Peyer's patch (tissue), 4 donors: ENCODE measurements around the gene PPP1R3C. TPM values are rescaled to one million over a fixed set of nuclear protein-coding genes. Genes with fewer than 3 reads are reported as not detected.
A peak's percentile ranks its signal among the peaks of the same experiment; 100 is the strongest.

Source experiments
- DNase-seq, 3 donors: peaks; one replicate each; pipeline ENCODE4 v3.0.0-alpha.2; 2017 to 2019
- H3K27ac ChIP-seq, 4 donors: fragments of 200-600 bp; sonication (generic); one replicate each; pipeline ENCODE4 v1.5.1; 2016 to 2019
- H3K27me3 ChIP-seq, 2 donors: fragments of 200-600 bp; sonication (generic); one replicate each; pipeline ENCODE4 v1.5.1; 2019
- H3K36me3 ChIP-seq, 3 donors: fragments of 200-600 bp; sonication (generic); one replicate each; pipeline ENCODE4 v1.5.1; 2016 to 2019
- H3K4me1 ChIP-seq, 4 donors: fragments of 200-600 bp; sonication (generic); one replicate each; pipeline ENCODE4 v1.5.1; 2016 to 2019
- H3K4me3 ChIP-seq, 4 donors: fragments of 200-600 bp; sonication (generic); 1 replicate in 3 of 4; 2 replicates in 1 of 4; pipeline ENCODE4 v1.5.1; 2016 to 2019; ENCODE audit warnings: mild to moderate bottlenecking in 1 of 4
- H3K9me3 ChIP-seq, 4 donors: fragments of 200-600 bp; sonication (generic); one replicate each; pipeline ENCODE4 v1.5.1; 2016 to 2019; ENCODE audit warnings: mild to moderate bottlenecking in 1 of 4
- CTCF ChIP-seq, 6 experiments: fragments of 450-650 bp in 4 of 6; fragments of 200-600 bp in 2 of 6; sonication (generic) in 1 of 6; IDR thresholded peaks; one replicate each; pipeline ENCODE4 v1.5.1; 2017 to 2019; ENCODE audit warnings: antibody characterized with exemption in 6 of 6, mild to moderate bottlenecking in 3 of 6, moderate library complexity in 1 of 6
- POLR2A ChIP-seq, 2 donors: fragments of 450-650 bp; IDR thresholded peaks; one replicate each; pipeline ENCODE4 v1.5.1; 2017; ENCODE audit warnings: antibody characterized with exemption in 2 of 2, mild to moderate bottlenecking in 2 of 2, moderate library complexity in 2 of 2
- total RNA-seq, 4 donors: library from RNA; depleted of rRNA; stranded (reverse); fragments of >200 nt; gene quantifications; one replicate each; pipeline ENCODE4 v1.1.0, GENCODE V29; 2016

Gene PPP1R3C
- 1 to 10 TPM; 1.1 to 4.1 (median 1.6) TPM for total RNA-seq

GRCh38 chr10:91632671-91633550, at the start of gene PPP1R3C:
TSS of gene PPP1R3C (minus strand) at chr10:91633071. CDS start at chr10:91632969, 102 bp downstream.
- peak; percentile 32 to 82 (median 79) for DNase-seq
- H3K27ac ChIP-seq, result peak within 1 kb of the TSS in 3 of 4 donors; percentile 14 to 61 (median 55)
- peak within 1 kb of the TSS; percentile 35 to 60 (median 44) for H3K4me3 ChIP-seq
- no peaks in the 10 kb centered on the region for H3K27me3 ChIP-seq
- no peaks in the 10 kb centered on the region for H3K36me3 ChIP-seq
- H3K4me1 ChIP-seq, result peaks cover 0 to 11% (median 0%) of the 10 kb centered on the region in 4 donors
- TF ChIP-seq CTCF (IDR thresholded peaks at IDR 0.05) (peak in 2 of 6 experiments; percentile 7 to 12), POLR2A (IDR thresholded peaks at IDR 0.05) (peak in 1 of 2 donors; percentile 37)
- H3K9me3 ChIP-seq, result no peaks in the 10 kb centered on the region

GRCh38 chr10:91681361-91682276, 48.7 kb upstream of the PPP1R3C start:
- H3K36me3 ChIP-seq, result no peaks in the 10 kb centered on the region

GRCh38 chr10:91680487-91680886, 47.6 kb upstream of the PPP1R3C start:
- TF ChIP-seq POLR2A (IDR thresholded peaks at IDR 0.05), result no peak

More at GRCh38 chr10:91681361-91682276, 48.7 kb upstream of the PPP1R3C start:
- Histone ChIP-seq H3K4me1 (no peaks in the 10 kb centered on the region), H3K27ac (no peak overlapping the region), H3K4me3 (no peak overlapping the region), H3K27me3 (no peaks in the 10 kb centered on the region), H3K9me3 (no peaks in the 10 kb centered on the region)
- DNase-seq, result no peak
- TF ChIP-seq POLR2A (IDR thresholded peaks at IDR 0.05), result no peak
- no peak for TF ChIP-seq CTCF (IDR thresholded peaks at IDR 0.05)

GRCh38 chr10:91679296-91679695, 46.4 kb upstream of the PPP1R3C start:
- Histone ChIP-seq H3K9me3 (no peaks in the 10 kb centered on the region), H3K27me3 (no peaks in the 10 kb centered on the region), H3K4me3 (no peak overlapping the region), H3K27ac (no peak overlapping the region), H3K36me3 (no peaks in the 10 kb centered on the region), H3K4me1 (no peaks in the 10 kb centered on the region)
- DNase-seq, result no peak
- TF ChIP-seq POLR2A (IDR thresholded peaks at IDR 0.05), result no peak
- no peak for TF ChIP-seq CTCF (IDR thresholded peaks at IDR 0.05)

More at GRCh38 chr10:91680487-91680886, 47.6 kb upstream of the PPP1R3C start:
- no peaks in the 10 kb centered on the region for H3K9me3 ChIP-seq
- no peaks in the 10 kb centered on the region for H3K27me3 ChIP-seq
- no peak overlapping the region for H3K27ac ChIP-seq
- DNase-seq, result no peak
- H3K4me1 ChIP-seq, result no peaks in the 10 kb centered on the region
- H3K36me3 ChIP-seq, result no peaks in the 10 kb centered on the region
- H3K4me3 ChIP-seq, result no peak overlapping the region

- no peaks in the 10 kb centered on the region for H3K9me3 ChIP-seq
- H3K27ac ChIP-seq, result no peak overlapping the region
- H3K4me1 ChIP-seq, result no peaks in the 10 kb centered on the region
- H3K36me3 ChIP-seq, result no peaks in the 10 kb centered on the region
- DNase-seq, result no peak
- no peak for TF ChIP-seq CTCF (IDR thresholded peaks at IDR 0.05)
- TF ChIP-seq POLR2A (IDR thresholded peaks at IDR 0.05), result no peak
- H3K4me3 ChIP-seq, result no peak overlapping the region
- H3K27me3 ChIP-seq, result no peaks in the 10 kb centered on the region
These were observed 45.0 kb upstream of the PPP1R3C start for GRCh38 chr10:91677911-91678310.
